HepG2 (cell line): ENCODE data around the gene HOXA1. TPM values are rescaled to one million over a fixed set of nuclear protein-coding genes. Genes with fewer than 3 reads are reported as not detected.
A peak's percentile ranks its signal among the peaks of the same experiment; 100 is the strongest.

Experiments
- DNMT1 ChIP-seq: sonication (generic); formaldehyde crosslinking; IDR thresholded peaks from 2 replicates; pipeline ENCODE4 v1.5.1; 2020; ENCODE audit warnings: mild to moderate bottlenecking, missing genetic modification reagents
- DRAP1 ChIP-seq: IDR thresholded peaks from 2 replicates; pipeline ENCODE4 v1.6.1; 2016; ENCODE audit warnings: missing genetic modification reagents, missing compliant biosample characterization
- GATAD1 ChIP-seq: IDR thresholded peaks from 2 replicates; pipeline ENCODE4 v1.6.1; 2016; ENCODE audit warnings: missing genetic modification reagents, missing compliant biosample characterization
- JARID2 ChIP-seq: sonication (generic); formaldehyde crosslinking; IDR thresholded peaks from 2 replicates; pipeline ENCODE4 v1.8.1; 2023; ENCODE audit warnings: missing genetic modification reagents, inconsistent platforms; ENCODE audit not compliant: insufficient replicate concordance
- MLX ChIP-seq: IDR thresholded peaks from 2 replicates; pipeline ENCODE4 v1.6.1; 2016
- NFE2L1 ChIP-seq: sonication (generic); formaldehyde crosslinking; IDR thresholded peaks from 2 replicates; pipeline ENCODE4 v1.4.0; 2020; ENCODE audit warnings: missing genetic modification reagents, mild to moderate bottlenecking, borderline replicate concordance
- NR2F2 ChIP-seq: IDR thresholded peaks from 2 replicates; pipeline ENCODE4 v1.6.1; 2012; ENCODE audit warnings: low read depth, inconsistent platforms, borderline replicate concordance
- SKI ChIP-seq: fragments of 450-650 bp; IDR thresholded peaks from one replicate; pipeline ENCODE4 v1.6.1; 2018; ENCODE audit warnings: mild to moderate bottlenecking; ENCODE audit not compliant: partially characterized antibody
- TAF1 ChIP-seq: sonication (generic); formaldehyde crosslinking; IDR thresholded peaks from 2 replicates; pipeline ENCODE4 v1.4.0; 2020; ENCODE audit warnings: missing genetic modification reagents
- TEAD3 ChIP-seq: optimal IDR thresholded peaks from 2 replicates; pipeline ENCODE3; 2016; ENCODE audit warnings: borderline replicate concordance
- TFDP1 ChIP-seq: IDR thresholded peaks from 2 replicates; pipeline ENCODE4 v1.6.1; 2016; ENCODE audit warnings: missing compliant biosample characterization, missing genetic modification reagents, borderline replicate concordance
- TRIM24 ChIP-seq: sonication (generic); formaldehyde crosslinking; IDR thresholded peaks from 2 replicates; pipeline ENCODE4 v1.8.0; 2022; ENCODE audit warnings: mild to moderate bottlenecking, missing genetic modification reagents
- YEATS2 ChIP-seq: sonication (generic); formaldehyde crosslinking; IDR thresholded peaks from 2 replicates; pipeline ENCODE4 v1.4.0; 2020; ENCODE audit warnings: missing genetic modification reagents, borderline replicate concordance
- ZFP62 ChIP-seq: sonication (generic); formaldehyde crosslinking; IDR thresholded peaks from 2 replicates; pipeline ENCODE4 v1.4.0; 2020; ENCODE audit warnings: missing genetic modification reagents
- ZFP91 ChIP-seq: sonication (generic); formaldehyde crosslinking; IDR thresholded peaks from 2 replicates; pipeline ENCODE4 v1.9.0; 2022; ENCODE audit warnings: missing genetic modification reagents, mild to moderate bottlenecking, borderline replicate concordance
- ZNF12 ChIP-seq: sonication (generic); formaldehyde crosslinking; IDR thresholded peaks from 2 replicates; pipeline ENCODE4 v1.5.0; 2020; ENCODE audit warnings: missing genetic modification reagents
- ZNF510 ChIP-seq: sonication (generic); formaldehyde crosslinking; IDR thresholded peaks from 2 replicates; pipeline ENCODE4 v1.4.0; 2020; ENCODE audit warnings: low read depth, mild to moderate bottlenecking, missing genetic modification reagents
- ZSCAN5A ChIP-seq: sonication (generic); formaldehyde crosslinking; IDR thresholded peaks from 2 replicates; pipeline ENCODE4 v1.8.0; 2022; ENCODE audit warnings: mild to moderate bottlenecking, missing genetic modification reagents, borderline replicate concordance
- polyA plus RNA-seq, 8 experiments: library from polyadenylated mRNA; depleted of rRNA in 3 of 8; stranded (reverse) in 7 of 8; unstranded in 1 of 8; fragments of >200 nt; fragmentation: Illumina TruSeq in 4 of 8; extraction: Trizol in 4 of 8; gene quantifications; 2 replicates each; pipeline versions ENCODE4 v1.2.1 to v1.2.3, GENCODE V29; 2011 to 2016; ENCODE audit warnings: low read depth in 4 of 8, missing spikeins in 1 of 8, mixed read lengths in 1 of 8; ENCODE audit not compliant: insufficient read depth in 1 of 8
- total RNA-seq, 5 experiments: library from RNA; depleted of rRNA; stranded (reverse); fragments of >200 nt; fragmentation: Illumina TruSeq; extraction: Trizol; gene quantifications; 2 replicates each; pipeline ENCODE4 v1.2.3, GENCODE V29; 2016; ENCODE audit warnings: low read depth in 1 of 5
- TF ChIP-seq, protein P1 (sequence below), 2 experiments: IDR thresholded peaks; 2 replicates each; pipeline ENCODE4 v1.6.1; 2011 to 2012; ENCODE audit warnings: low read length in 2 of 2, borderline replicate concordance in 1 of 2, low read depth in 1 of 2, mild to moderate bottlenecking in 1 of 2, moderate library complexity in 1 of 2

HOXA1 gene
- total and polyA plus RNA-seq, 2 of the 13 experiments (the other 11 are each of a cell fraction or from before 2014, with no cell fraction given), result 0.18 to 0.20 TPM

DNA sequence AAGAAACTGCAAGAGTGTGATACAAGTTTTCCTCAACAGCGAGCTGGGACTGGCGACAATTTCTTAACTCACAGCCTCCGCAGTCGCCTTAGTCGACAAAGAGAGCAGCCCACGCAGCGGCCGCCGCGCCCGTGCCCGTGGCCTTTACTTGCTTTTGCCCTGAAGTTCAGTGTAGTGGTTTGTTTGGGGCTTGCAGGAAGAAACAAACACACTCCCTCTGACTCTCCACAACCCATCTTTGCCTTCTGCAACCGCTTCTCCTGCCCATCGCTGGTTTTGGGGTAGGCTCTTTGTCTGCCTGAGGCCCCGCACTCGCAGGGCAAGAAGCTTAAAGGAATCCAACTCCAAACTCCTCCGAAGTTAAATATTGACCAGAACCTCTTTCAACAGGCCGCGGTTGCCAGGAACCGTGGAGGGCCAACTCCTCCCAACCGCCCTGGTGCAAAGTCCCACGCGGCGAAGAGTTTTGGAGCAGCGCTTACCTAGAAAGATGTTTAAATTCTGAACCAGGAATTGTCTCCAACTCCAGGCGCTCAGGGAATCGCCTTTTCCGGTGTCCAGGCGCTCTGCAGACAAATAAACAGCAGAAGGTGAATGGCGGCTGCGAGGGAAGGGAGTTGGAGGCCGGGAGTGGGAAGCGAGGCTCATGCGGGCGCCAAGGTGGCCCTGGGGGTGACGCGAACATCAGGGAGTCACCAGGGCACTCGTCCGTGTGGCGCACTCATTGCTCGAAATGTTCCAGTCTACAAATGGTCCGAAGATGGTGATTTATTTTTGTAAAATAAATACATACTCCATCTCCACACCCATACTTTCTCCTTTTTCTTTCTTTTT, 26.5 kb upstream of the HOXA1 start (continued):
- TF ChIP-seq ZSCAN5A (CRISPR knock-in tag) (0 out of 2 replicates have a peak, but pooled peaks have one; percentile 49), ZFP62 (CRISPR knock-in tag) (no peak), GATAD1 (CRISPR knock-in tag) (no peak), TEAD3 (CRISPR knock-in tag) (peak; percentile 53), YEATS2 (CRISPR knock-in tag) (peak; percentile 23; the same call in 1 of the 2 replicates), ZNF12 (CRISPR knock-in tag) (no peak), TRIM24 (CRISPR knock-in tag) (no peak), TAF1 (CRISPR knock-in tag) (peak; percentile 88), DRAP1 (peak; percentile 86), TFDP1 (CRISPR knock-in tag) (no peak), ZNF510 (CRISPR knock-in tag) (no peak; the same call in 1 of the 2 replicates), DNMT1 (CRISPR knock-in tag) (no peak), MLX (0 out of 2 replicates have a peak, but pooled peaks have one; percentile 20), ZFP91 (CRISPR knock-in tag) (peak; percentile 69; the same call in 1 of the 2 replicates), NR2F2 (peak; percentile 18; the same call in 1 of the 2 replicates), SKI (peak; percentile 39), NFE2L1 (CRISPR knock-in tag) (no peak), JARID2 (CRISPR knock-in tag) (no peak)
- TF ChIP-seq, protein P1, sequence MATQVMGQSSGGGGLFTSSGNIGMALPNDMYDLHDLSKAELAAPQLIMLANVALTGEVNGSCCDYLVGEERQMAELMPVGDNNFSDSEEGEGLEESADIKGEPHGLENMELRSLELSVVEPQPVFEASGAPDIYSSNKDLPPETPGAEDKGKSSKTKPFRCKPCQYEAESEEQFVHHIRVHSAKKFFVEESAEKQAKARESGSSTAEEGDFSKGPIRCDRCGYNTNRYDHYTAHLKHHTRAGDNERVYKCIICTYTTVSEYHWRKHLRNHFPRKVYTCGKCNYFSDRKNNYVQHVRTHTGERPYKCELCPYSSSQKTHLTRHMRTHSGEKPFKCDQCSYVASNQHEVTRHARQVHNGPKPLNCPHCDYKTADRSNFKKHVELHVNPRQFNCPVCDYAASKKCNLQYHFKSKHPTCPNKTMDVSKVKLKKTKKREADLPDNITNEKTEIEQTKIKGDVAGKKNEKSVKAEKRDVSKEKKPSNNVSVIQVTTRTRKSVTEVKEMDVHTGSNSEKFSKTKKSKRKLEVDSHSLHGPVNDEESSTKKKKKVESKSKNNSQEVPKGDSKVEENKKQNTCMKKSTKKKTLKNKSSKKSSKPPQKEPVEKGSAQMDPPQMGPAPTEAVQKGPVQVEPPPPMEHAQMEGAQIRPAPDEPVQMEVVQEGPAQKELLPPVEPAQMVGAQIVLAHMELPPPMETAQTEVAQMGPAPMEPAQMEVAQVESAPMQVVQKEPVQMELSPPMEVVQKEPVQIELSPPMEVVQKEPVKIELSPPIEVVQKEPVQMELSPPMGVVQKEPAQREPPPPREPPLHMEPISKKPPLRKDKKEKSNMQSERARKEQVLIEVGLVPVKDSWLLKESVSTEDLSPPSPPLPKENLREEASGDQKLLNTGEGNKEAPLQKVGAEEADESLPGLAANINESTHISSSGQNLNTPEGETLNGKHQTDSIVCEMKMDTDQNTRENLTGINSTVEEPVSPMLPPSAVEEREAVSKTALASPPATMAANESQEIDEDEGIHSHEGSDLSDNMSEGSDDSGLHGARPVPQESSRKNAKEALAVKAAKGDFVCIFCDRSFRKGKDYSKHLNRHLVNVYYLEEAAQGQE (IDR thresholded peaks at IDR 0.05; ENCODE audit: borderline replicate concordance in 1 of 2, low read depth in 1 of 2, low read length in 2 of 2), result peak in 1 of 2 experiments; percentile 61; a peak in 1 of 4 replicates
